RPMI7951 (cell line): ENCODE measurements around the gene RIN1. TPM values are rescaled to one million over a fixed set of nuclear protein-coding genes. Genes with fewer than 3 reads are reported as not detected.
"Not testable (repeated sequence)": the region's sequence is repeated elsewhere in the genome, so short reads cannot be mapped to it uniquely, and the experiment has no call there.

Experiments
- DNase-seq: peaks from one replicate; pipeline ENCODE4 v3.0.0-alpha.2; 2012; ENCODE audit warnings: low read depth
- total RNA-seq: library from RNA; depleted of rRNA; stranded (reverse); fragments of >200 nt; shearing (Covaris generic); gene quantifications from 2 replicates; pipeline ENCODE4 v1.2.3, GENCODE V29; 2014; rRNA removed

Gene RIN1, protein sequence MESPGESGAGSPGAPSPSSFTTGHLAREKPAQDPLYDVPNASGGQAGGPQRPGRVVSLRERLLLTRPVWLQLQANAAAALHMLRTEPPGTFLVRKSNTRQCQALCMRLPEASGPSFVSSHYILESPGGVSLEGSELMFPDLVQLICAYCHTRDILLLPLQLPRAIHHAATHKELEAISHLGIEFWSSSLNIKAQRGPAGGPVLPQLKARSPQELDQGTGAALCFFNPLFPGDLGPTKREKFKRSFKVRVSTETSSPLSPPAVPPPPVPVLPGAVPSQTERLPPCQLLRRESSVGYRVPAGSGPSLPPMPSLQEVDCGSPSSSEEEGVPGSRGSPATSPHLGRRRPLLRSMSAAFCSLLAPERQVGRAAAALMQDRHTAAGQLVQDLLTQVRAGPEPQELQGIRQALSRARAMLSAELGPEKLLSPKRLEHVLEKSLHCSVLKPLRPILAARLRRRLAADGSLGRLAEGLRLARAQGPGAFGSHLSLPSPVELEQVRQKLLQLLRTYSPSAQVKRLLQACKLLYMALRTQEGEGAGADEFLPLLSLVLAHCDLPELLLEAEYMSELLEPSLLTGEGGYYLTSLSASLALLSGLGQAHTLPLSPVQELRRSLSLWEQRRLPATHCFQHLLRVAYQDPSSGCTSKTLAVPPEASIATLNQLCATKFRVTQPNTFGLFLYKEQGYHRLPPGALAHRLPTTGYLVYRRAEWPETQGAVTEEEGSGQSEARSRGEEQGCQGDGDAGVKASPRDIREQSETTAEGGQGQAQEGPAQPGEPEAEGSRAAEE
- 28.0 and 38.8 TPM in 2 replicates for total RNA-seq

GRCh38 chr11:66336234-66337102 lies at the start of gene RIN1:
TSS of gene RIN1 (minus strand) at chr11:66336434. CDS start at chr11:66336402, 32 bp downstream.
- peak; percentile 100 for DNase-seq

- not testable (repeated sequence) for DNase-seq
Measured at GRCh38 chr11:66384316-66384715, 48.1 kb upstream of the RIN1 start.

GRCh38 chr11:66380264-66380663 lies 44.0 kb upstream of the RIN1 start:
- not testable (repeated sequence) for DNase-seq

DNA sequence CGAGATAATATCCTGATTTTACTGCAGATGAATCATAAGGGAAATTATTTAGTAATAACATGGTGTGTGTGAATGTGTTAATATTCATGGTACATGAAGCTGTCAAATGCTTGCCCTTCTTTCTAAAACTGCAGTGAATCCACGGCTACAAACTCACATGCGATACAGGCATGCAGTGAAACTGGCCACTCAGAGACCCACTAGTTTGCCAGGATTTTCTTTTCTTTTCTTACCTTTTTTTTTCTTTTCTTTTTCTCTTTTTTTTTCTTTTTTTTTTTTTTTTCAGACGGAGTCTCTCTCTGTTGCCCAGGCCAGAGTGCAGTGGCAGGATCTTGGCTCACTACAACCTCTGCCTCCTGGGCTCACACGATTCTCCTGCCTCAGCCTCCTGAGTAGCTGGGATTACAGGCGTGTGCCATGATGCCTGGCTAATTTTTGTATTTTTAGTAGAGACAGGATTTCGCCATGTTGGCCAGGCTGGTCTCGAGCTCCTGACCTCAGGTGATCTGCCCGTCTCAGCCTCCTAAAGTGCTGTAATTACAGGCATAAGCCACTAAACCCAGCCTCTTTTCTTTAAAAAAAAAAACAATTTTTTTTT lies 37.6 kb upstream of the RIN1 start:
- DNase-seq = not testable (repeated sequence)

DNA sequence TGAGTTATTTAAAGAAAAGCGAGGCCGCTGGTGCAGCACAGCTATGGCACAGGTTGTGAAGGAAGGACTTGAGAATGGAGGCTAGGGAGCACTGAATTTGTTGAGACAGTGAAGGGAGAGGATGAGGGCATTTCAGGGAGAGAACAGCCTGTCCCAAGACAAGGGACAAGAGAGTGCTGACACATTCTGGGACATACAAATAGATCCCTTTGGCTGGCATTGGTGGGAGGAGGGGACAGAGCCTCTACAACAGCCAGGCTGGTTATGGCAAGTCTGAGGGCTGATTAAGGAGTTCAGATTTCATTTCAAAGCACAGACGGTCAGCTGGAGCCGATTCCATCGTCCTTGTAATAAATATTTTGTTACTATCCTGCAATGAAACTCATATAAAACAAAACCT lies 37.0 kb upstream of the RIN1 start:
- no peak for DNase-seq

- DNase-seq = peak; percentile 33
Measured at GRCh38 chr11:66371627-66372415, 35.6 kb upstream of the RIN1 start, which contains the start of gene SLC29A2. TSS of gene SLC29A2 (minus strand) at chr11:66371760. CDS start at chr11:66371591, 169 bp downstream.

GRCh38 chr11:66369073-66369894 lies 33.0 kb upstream of the RIN1 start:
- DNase-seq = no peak

DNA sequence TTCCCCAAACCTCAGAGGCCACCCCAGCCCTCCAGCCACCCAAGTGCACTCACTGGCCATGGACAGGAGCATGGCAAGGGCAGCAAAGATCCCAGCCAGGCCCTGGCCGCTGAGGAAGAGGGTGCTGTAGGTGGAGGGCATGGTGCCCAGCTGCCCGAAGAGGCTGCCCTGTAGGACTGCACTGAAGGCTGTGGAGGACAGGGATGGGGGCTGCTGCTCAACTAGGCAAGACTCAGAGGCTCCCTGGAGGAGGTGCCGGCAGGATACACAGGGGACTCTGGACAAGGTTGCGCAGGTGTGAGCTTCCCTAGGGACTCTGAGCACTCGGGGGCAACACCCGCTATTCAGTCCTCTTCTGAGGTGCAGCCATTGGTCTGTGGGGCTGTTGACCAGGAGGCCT lies 32.2 kb upstream of the RIN1 start:
- DNase-seq = no peak

- DNase-seq = no peak
Measured at GRCh38 chr11:66367561-66368312, 31.5 kb upstream of the RIN1 start.

DNA sequence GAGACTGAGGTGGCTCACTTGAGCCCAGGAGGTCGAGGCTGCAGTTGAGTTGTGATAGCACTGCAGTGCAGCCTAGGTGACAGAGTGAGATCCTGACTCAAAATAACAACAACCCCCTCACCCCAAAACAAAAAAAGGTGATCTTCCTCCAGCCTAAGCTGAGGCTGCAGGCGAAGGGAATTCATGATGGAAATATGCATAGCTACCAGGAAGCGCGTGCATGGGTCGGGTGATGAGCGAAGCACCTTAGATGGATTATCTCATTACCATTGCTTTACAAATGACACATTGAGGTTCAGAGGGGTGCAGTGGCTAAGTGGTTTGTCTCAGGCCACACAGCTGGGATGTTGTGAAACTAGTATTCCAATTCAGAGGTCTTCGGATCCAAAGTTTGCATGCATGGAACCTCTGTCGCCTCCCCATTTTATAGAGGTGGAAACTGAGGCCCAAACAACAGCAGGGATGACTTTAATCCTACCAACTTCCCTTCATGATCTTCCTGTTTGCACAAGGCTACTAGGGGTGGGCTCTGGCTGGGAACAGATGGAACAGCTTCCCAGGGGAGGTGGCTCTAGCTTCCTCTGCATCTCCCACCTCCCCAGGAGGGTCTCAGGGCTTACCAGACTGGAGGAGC lies 30.7 kb upstream of the RIN1 start:
- DNase-seq = no peak

- peak; percentile 19 for DNase-seq
Measured at GRCh38 chr11:66365711-66366619, 29.7 kb upstream of the RIN1 start.

GRCh38 chr11:66365166-66365565 lies 28.9 kb upstream of the RIN1 start:
- no peak for DNase-seq

DNA sequence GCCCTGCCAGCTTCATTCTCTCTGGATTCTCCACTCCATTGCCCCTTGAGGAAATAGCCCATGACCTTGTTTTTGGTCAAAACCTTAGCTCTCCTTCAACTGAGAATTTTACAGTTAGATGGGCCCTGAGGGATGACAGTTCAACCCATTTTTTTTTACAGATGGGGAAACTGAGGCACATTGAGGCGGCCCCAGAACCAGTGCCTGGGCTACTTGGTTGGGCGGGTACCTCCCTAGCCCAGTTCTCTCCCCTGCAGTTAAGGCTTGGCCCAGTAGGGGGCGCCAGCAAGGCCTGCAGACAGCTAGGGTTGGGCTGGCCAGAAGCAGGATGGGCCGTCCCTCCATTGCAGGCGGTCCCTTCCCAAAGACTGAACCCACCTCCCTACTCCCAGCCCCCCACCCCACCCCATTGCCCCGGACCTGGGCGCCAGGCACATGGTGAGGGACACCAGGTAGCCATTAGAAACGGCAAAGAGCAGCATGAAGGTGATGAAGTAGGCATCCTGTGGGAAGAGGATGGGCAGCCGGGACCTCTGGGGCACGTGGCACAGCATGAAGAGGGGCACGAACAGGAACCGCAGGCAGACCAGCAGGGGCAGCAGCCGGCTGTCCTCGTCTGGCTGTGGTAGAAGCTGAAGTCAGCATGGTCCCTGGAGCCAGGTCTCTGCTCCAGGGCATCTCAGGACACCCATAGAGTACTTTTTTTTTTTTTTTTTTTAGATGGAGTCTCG lies 27.7 kb upstream of the RIN1 start:
- DNase-seq = peak; percentile 19

DNA sequence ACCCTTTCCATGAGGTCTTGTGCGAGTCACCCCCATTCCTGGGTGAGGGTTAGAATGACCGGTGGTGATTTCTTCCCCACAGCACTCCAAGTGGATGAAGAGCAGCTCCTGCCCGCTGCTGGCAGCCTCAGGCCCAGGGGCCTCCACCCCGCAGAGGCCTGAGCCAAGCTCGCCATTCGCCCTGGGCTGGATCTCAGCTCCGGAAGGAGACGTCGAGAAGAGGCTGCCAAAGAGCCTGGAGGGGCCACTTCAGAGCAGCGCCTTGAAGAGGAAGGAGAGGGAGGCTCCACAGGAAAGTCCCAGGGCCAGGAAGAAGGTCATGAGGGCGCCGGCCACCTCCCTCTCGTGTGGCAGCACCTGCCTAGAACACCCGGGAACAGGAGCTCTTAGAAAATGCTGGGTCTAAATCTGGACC lies 27.0 kb upstream of the RIN1 start:
- DNase-seq = no peak

GRCh38 chr11:66362481-66363147 lies 26.4 kb upstream of the RIN1 start:
- no peak for DNase-seq

DNA sequence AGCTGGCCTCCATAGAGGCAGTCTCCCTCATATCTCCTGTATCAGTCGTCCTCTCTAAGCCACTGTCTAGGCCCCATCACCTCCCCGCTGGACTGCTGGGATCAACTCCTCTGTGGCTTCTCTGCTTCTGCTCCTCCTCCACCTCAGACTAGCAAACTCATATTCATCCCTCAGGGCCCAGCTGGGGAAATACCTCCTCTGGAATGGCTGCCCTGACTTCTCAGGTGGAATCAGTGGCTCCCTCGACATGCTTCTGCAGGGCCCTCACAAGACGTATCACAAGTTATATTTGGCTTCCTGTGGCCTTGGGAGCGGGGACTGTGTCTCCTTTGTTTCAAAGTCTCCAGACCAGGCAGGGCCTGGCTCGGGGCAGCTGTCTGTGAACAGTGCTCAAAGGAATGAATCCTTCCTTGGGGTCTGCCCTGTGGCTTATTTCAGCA lies 25.3 kb upstream of the RIN1 start:
- DNase-seq = no peak
